ENCODE results near the gene MFNG.

DNA sequence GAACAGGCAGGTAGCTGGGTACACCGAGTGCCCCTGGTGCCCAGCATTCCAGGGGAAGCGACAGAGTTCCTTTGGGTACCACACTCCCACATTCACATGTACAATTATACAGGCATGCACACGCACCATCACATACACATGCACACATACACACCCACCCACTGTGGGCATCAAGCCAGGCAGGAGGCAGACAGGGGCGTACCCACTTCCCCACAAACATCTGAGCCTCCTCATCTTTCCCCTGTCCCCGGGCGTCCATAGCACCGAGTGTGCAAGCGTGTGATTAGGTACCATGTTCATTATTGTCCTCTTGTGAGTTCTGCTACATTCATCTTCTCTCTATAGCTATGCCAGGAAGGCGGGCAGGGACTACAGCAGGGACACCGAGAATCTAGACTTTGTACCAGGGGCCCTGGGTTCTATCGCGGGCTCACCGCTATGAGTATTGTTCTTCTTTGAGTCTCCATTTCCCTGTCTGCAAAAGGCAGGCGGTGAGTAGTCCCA, 35.1 kb upstream of the MFNG start:
- TF ChIP-seq POLR2A (IDR thresholded peaks at IDR 0.05; ENCODE audit: low read length) (no peak), GATA1 (IDR thresholded peaks at IDR 0.05; ENCODE audit: low read depth, low read length) (no peak)
